Stimulated activated naive B cell treated with anti-CD40 and anti-IgM and Interleukin-4, amounts not matched to agents 10 μg/mL and 1 μg/mL and 100 μg/mL, for 72 hours (primary cell): ENCODE measurements around the gene SCP2.
"Not testable (repeated sequence)": the region's sequence is repeated elsewhere in the genome, so short reads cannot be mapped to it uniquely, and the experiment has no call there.

Experiments
- ATAC-seq, 2 donors: fragments of 150-1000 bp; cut with Tn5 transposase; replicated peaks; 2 replicates each; pipeline ENCODE4 v1.10.0; 2021; ENCODE audit warnings: moderate library complexity in 1 of 2
- DNase-seq: peaks from one replicate; pipeline ENCODE4 v3.0.0; 2021
- H3K27ac Mint-ChIP-seq: one replicate; pipeline ENCODE4 v1.8.0; 2022; ENCODE audit warnings: mild to moderate bottlenecking, mixed read lengths
- H3K27me3 Mint-ChIP-seq, 2 donors: one replicate each; pipeline ENCODE4 v1.8.0; 2022; ENCODE audit warnings: mixed read lengths in 2 of 2
- H3K36me3 Mint-ChIP-seq, 2 donors: one replicate each; pipeline ENCODE4 v1.8.0; 2022; ENCODE audit warnings: mixed read lengths in 2 of 2, mild to moderate bottlenecking in 1 of 2
- H3K4me1 Mint-ChIP-seq, 2 donors: one replicate each; pipeline ENCODE4 v1.8.0; 2022; ENCODE audit warnings: mixed read lengths in 2 of 2, mild to moderate bottlenecking in 1 of 2
- H3K4me3 Mint-ChIP-seq, 2 donors: one replicate each; pipeline ENCODE4 v1.8.0; 2022; ENCODE audit warnings: mild to moderate bottlenecking in 2 of 2, mixed read lengths in 2 of 2, moderate library complexity in 1 of 2
- H3K9me3 Mint-ChIP-seq, 2 donors: one replicate each; pipeline ENCODE4 v1.8.0; 2022; ENCODE audit warnings: mixed read lengths in 2 of 2, mild to moderate bottlenecking in 1 of 2

Gene SCP2

DNA sequence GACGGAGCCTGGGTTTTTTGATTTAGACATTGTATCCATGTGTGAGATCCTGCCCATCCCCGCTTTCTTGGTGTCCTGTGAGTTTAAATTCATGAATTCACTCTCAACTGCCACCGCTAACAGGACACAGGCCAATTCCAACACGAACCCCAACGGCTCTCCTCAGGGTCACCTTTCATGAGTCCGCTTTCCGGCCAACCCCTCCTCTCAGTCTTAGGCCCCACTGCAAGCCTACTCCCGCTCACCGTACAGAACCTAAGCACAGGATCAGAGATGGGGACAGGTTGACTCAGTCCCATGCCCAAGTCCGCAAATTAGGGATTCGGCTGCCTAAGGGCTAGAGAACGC is 238 bp upstream of the SCP2 start:
- no peak overlapping the region for H3K27ac Mint-ChIP-seq
- H3K4me1 Mint-ChIP-seq = peaks cover 5 to 17% of the 10 kb centered on the region in 2 donors
- no peaks in the 10 kb centered on the region for H3K9me3 Mint-ChIP-seq
- H3K36me3 Mint-ChIP-seq = no peaks in the 10 kb centered on the region
- H3K4me3 Mint-ChIP-seq = peak overlapping the region; percentile 78 to 87
- ATAC-seq (no peak), DNase-seq (no peak)
- H3K27me3 Mint-ChIP-seq = peaks cover 13 to 26% of the 10 kb centered on the region in 2 donors

DNA sequence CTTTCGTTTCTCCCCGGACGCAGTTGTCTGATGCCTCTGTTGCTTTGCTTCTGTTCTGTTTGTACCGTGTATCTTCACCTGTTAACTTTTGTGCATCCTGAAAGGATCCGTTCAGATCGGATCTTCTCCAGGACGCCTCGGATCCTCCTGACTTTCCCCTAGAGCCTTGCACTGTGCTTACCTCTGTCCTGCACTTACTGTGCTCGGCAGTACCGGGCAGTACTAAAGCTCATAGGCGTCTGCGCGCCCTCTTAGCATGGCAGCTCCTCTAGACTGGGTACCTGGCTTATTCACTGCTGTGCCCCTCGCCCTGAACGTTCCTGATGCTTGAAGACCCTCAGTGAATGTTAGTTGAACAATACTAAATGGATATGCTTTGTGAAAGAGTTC is 934 bp downstream of the SCP2 start:
- Mint-ChIP-seq H3K27me3 (peaks cover 13 to 26% of the 10 kb centered on the region in 2 donors), H3K9me3 (no peaks in the 10 kb centered on the region), H3K4me1 (peaks cover 5 to 16% of the 10 kb centered on the region in 2 donors), H3K27ac (peak overlapping the region; percentile 48), H3K4me3 (peak overlapping the region; percentile 78 to 87), H3K36me3 (no peaks in the 10 kb centered on the region)
- DNase-seq = no peak
- ATAC-seq = peak in 1 of 2 donors; percentile 20

DNA sequence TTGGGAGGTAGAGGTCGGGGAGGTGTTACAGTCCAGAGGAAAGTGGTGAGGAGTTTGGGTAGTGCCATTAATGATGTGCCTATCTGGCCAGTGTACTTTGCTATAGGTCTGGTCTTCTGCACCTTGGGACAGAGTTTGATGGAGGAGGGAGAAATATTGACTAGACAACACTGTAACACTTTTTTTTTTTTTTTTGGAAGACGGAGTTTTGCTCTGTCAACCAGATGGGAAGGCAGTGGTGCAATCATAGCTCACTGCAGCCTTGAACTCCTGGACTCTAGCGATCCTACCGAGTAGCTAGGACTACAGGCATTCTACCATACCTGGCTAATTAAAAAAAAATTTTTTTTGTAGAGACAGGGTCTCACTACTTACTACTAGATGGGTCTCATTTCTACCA is 1.9 kb downstream of the SCP2 start:
- H3K4me3 Mint-ChIP-seq = no peak overlapping the region
- H3K9me3 Mint-ChIP-seq = no peaks in the 10 kb centered on the region
- H3K4me1 Mint-ChIP-seq = peaks cover 5 to 16% of the 10 kb centered on the region in 2 donors
- DNase-seq (no peak), ATAC-seq (no peak)
- H3K27me3 Mint-ChIP-seq = peaks cover 13 to 26% of the 10 kb centered on the region in 2 donors
- no peak overlapping the region for H3K27ac Mint-ChIP-seq
- no peaks in the 10 kb centered on the region for H3K36me3 Mint-ChIP-seq

DNA sequence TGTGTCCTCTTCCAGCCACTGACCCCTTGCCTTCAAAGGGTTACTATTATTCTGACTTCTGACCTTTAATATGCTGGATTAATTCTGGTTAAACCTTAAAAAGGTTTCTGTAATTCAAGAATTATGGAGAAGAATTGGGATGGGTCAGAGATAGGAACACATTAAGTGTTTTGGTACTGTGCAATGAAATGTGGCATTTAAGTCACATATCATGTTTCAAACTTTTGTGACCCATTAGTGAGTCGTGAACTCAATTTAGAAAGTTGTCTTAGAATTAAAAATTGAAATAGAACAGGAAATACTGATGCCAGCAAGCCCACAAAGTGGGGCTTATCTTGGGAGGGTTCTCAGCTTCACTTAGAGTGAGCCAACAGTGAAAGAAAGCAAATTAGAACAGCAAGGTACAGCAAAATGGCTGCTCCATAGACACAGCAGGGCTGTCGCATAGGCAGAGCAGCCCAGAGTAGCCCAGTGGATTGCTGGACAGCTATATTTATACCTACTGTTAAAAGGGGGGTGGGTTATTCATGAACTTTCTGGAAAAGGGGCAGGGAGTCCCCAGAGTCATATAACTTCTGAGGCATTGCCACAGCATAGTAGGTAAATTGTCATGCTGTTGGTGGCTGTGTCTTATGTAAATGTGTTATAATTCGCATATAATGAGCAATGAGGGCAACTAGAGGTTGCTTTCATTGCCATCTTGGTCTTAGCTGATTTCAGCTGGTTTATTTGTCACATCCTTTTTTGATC is 10.5 kb downstream of the SCP2 start:
- peaks cover 0 to 6% of the 10 kb centered on the region in 2 donors for H3K27me3 Mint-ChIP-seq
- no peak for ATAC-seq
- H3K4me1 Mint-ChIP-seq = no peaks in the 10 kb centered on the region
- no peak overlapping the region for H3K27ac Mint-ChIP-seq
- no peaks in the 10 kb centered on the region for H3K36me3 Mint-ChIP-seq
- H3K9me3 Mint-ChIP-seq = no peaks in the 10 kb centered on the region
- no peak for DNase-seq
- H3K4me3 Mint-ChIP-seq = no peak overlapping the region

DNA sequence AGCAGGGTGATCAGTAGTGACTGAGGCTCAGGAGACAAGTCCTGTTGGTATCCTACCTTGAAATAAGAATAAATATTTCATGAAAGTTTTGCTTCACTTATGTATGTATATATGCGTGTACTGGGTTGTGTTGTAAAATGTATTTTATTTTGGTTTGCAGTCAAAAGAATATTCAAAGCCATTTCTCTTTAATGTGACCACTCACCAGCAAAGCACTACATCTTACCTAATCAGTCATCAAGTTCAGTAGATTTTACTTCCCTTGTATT is 11.0 kb downstream of the SCP2 start:
- H3K4me1 Mint-ChIP-seq = no peaks in the 10 kb centered on the region
- no peak overlapping the region for H3K4me3 Mint-ChIP-seq
- no peak for DNase-seq
- H3K36me3 Mint-ChIP-seq = no peaks in the 10 kb centered on the region
- peaks cover 0 to 6% of the 10 kb centered on the region in 2 donors for H3K27me3 Mint-ChIP-seq
- no peak overlapping the region for H3K27ac Mint-ChIP-seq
- H3K9me3 Mint-ChIP-seq = no peaks in the 10 kb centered on the region
- ATAC-seq = no peak

DNA sequence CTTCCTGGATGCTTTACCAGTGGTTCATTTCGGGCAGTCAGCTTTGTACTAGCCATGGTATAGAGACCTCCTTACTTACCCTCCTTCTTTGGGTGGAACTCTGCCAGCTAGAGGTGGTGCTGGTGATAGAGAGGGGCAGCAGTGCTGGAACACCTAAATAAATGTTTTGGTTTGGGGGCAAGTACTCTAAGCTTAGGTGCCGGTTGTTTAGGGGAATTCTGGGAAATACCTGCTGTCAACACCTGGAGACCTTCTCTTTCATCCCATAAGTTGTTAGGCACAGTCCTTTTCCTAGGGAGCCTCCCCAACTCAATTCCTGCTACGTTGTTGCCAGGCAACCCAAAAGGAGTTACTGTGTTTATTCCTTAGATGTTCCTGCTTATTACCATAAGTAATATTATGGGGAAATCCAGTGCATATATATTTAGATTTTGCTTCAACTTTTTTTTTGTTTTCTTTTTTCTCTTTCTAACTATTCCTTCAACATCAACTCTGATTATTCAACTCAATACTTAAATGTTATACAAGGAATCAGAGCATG is 16.9 kb downstream of the SCP2 start:
- DNase-seq (no peak), ATAC-seq (no peak)
- Mint-ChIP-seq H3K36me3 (peaks cover 0 to 2% of the 10 kb centered on the region in 2 donors), H3K9me3 (no peaks in the 10 kb centered on the region), H3K27ac (no peak overlapping the region), H3K27me3 (peaks cover 0 to 6% of the 10 kb centered on the region in 2 donors), H3K4me3 (no peak overlapping the region), H3K4me1 (no peaks in the 10 kb centered on the region)

DNA sequence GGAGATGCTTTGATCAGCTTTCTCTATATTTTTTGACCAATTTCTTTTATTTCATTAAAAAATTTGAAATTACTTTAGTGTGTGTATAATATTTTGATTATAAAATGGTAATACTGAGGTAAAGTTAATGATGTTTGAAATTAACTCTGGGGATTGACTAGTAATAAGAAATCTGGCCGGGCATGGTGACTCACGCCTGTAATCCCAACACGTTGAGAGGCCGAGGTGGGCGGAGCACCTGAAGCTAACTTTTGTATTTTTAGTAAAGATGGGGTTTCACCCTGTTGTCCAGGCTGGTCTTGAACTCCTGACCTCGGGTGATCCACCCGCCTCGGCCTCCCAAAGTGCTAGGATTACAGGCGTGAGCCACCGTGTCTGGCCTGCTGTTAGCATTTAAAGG is 17.5 kb downstream of the SCP2 start:
- H3K4me3 Mint-ChIP-seq = no peak overlapping the region
- DNase-seq (no peak), ATAC-seq (no peak)
- peaks cover 2 to 4% of the 10 kb centered on the region in 2 donors for H3K9me3 Mint-ChIP-seq
- H3K27me3 Mint-ChIP-seq = peaks cover 0 to 6% of the 10 kb centered on the region in 2 donors
- peaks cover 6% of the 10 kb centered on the region in 2 donors for H3K36me3 Mint-ChIP-seq
- no peak overlapping the region for H3K27ac Mint-ChIP-seq
- H3K4me1 Mint-ChIP-seq = no peaks in the 10 kb centered on the region

DNA sequence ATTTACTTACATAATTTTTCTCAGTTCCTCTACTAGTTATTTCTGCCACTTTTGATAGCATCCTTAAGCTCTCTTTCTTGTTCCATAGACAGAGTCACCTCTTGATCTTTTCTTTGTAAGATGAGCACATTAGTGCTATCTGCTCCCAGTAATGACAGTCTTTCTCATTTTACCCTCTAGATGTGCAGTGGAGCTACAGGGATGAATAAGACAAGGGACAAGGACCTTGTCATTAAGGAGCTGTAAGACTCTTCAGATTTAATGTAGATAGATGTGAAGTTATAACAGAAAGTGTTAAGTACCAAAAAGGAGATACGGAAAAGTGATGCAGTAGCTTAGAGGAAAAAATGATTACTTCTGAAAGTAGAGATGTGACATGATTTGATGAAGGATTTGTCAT is 20.4 kb downstream of the SCP2 start:
- Mint-ChIP-seq H3K4me1 (no peaks in the 10 kb centered on the region), H3K36me3 (peaks cover 6 to 8% of the 10 kb centered on the region in 2 donors), H3K27ac (no peak overlapping the region), H3K27me3 (no peaks in the 10 kb centered on the region), H3K9me3 (peaks cover 3 to 5% of the 10 kb centered on the region in 2 donors), H3K4me3 (no peak overlapping the region)
- no peak for DNase-seq
- no peak for ATAC-seq

DNA sequence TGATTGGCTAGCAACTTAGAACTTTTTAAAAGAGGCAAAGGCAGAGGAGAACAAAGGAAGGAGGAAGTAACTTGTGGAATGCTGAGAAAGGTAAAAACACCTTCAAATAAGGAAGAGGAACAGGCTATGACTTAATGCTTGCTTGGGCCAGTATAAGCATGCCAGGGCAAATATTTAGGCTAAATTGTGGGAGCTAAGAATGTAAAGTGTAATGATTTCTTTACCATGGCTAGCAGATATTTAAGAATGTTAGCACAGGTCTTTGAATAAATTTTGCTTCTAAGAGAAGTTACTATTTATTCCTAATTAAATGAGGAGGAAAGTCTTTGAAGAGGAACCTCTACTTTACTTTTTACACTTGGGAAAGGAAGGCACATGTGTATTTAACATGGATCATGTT is 22.5 kb downstream of the SCP2 start:
- not testable (repeated sequence) for DNase-seq, H3K9me3 Mint-ChIP-seq, H3K27me3 Mint-ChIP-seq, H3K27ac Mint-ChIP-seq, ATAC-seq, H3K4me1 Mint-ChIP-seq, H3K4me3 Mint-ChIP-seq, H3K36me3 Mint-ChIP-seq

DNA sequence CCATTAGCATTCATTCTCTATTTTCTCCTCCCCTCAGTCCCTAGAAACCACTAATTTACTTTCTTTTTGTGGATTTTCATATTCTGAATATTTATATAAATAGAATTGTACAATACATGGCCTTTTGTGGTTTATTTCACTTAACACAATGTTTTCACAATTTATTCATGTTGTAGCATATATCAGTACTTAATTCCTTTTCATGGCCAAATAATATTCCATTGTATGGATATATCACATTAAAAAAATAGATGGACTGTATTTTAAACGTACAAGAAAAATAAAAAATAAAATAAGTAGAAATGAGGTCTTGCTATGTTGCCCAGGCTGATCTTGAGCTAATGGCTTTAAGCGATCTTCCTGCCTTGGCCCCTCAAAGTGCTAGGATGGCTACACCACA is 25.0 kb downstream of the SCP2 start:
- H3K4me1 Mint-ChIP-seq = no peaks in the 10 kb centered on the region
- peaks cover 3 to 5% of the 10 kb centered on the region in 2 donors for H3K9me3 Mint-ChIP-seq
- H3K27me3 Mint-ChIP-seq = no peaks in the 10 kb centered on the region
- H3K27ac Mint-ChIP-seq = no peak overlapping the region
- ATAC-seq = no peak
- no peak overlapping the region for H3K4me3 Mint-ChIP-seq
- DNase-seq = no peak
- H3K36me3 Mint-ChIP-seq = peaks cover 5 to 9% of the 10 kb centered on the region in 2 donors

DNA sequence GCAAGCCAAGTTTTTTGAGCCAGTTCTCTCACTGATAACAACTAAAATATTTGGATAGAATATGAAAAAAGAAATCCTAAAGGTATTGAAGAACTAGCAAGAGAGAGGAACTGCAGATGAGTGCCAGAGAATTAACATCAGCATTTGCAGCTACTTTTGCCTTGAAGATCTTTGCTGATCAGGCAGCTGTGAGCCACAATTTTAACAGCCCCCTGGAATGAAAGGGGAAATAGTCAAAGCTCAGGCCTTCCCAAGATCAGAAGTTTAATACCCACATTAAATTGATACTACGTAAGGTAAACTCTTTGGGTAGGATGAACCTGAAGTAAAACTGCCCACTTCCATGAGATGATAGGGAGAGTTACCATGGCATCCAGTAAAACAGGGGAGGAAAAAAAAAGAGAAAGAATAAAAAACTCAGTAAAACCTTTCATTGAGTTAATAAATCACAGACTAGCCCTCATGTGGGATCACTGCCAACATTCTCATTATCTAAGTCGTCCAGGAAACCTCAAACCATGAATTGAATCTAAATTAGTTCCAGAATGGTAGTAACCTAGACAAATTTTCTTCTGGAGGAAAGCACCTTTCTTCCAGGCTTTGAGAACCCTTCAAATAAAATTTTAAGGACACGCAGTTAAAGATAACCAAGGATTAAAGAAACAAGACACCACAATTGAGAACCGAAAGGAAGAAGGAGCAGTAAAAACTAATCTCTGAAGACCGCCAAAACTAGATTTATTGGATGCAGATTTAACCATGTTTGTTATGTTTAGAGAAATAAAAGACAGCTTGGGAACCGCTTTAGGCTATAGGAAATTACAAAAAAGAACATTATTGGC is 28.3 kb downstream of the SCP2 start:
- Mint-ChIP-seq H3K9me3 (no peaks in the 10 kb centered on the region), H3K27ac (no peak overlapping the region), H3K4me1 (no peaks in the 10 kb centered on the region), H3K4me3 (no peak overlapping the region), H3K27me3 (no peaks in the 10 kb centered on the region), H3K36me3 (peaks cover 0 to 3% of the 10 kb centered on the region in 2 donors)
- DNase-seq (no peak), ATAC-seq (no peak)

DNA sequence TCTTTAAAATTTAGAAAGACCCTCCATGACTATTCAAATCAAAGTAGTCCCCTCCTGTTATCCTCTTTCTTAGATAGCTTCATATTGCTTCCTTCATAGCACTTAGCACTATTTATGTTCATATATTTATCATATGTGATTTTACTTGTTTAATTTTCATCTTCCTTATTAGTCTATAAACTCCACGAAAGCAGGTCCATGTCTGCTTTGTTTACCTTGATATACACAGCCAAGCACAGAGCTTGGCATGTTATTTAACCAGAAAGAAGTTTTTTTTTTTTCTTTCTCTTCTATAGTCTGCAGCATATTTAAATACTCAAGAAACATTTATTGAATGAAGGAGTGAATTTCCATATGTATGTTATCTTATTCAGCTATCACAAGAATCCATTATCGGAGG is 36.0 kb downstream of the SCP2 start:
- no peak for DNase-seq
- peaks cover 1 to 2% of the 10 kb centered on the region in 2 donors for H3K36me3 Mint-ChIP-seq
- no peak overlapping the region for H3K4me3 Mint-ChIP-seq
- no peaks in the 10 kb centered on the region for H3K9me3 Mint-ChIP-seq
- no peaks in the 10 kb centered on the region for H3K27me3 Mint-ChIP-seq
- no peak for ATAC-seq
- no peak overlapping the region for H3K27ac Mint-ChIP-seq
- no peaks in the 10 kb centered on the region for H3K4me1 Mint-ChIP-seq

DNA sequence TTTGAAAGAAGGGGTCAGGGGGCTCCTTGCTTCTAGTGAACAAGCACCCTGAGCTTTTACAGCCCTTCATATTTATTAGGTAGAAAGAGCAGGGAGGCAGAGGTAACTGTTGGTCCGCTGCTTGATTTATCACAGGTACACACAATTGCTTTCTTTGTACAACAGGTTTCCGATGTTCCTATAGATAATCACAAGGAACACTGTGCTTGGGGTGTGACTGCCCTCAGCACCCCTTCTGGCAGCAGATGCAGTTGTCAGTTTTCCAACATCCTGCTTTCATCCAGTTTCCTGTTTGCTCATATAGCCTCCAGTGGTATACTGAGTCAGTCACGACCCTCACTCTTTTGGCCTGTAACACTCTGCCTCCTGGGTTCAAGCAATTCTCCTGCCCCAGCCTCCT is 40.6 kb downstream of the SCP2 start:
- H3K4me1 Mint-ChIP-seq = no peaks in the 10 kb centered on the region
- H3K36me3 Mint-ChIP-seq = peaks cover 0 to 3% of the 10 kb centered on the region in 2 donors
- no peaks in the 10 kb centered on the region for H3K9me3 Mint-ChIP-seq
- DNase-seq (no peak), ATAC-seq (no peak)
- no peak overlapping the region for H3K27ac Mint-ChIP-seq
- no peak overlapping the region for H3K4me3 Mint-ChIP-seq
- no peaks in the 10 kb centered on the region for H3K27me3 Mint-ChIP-seq

DNA sequence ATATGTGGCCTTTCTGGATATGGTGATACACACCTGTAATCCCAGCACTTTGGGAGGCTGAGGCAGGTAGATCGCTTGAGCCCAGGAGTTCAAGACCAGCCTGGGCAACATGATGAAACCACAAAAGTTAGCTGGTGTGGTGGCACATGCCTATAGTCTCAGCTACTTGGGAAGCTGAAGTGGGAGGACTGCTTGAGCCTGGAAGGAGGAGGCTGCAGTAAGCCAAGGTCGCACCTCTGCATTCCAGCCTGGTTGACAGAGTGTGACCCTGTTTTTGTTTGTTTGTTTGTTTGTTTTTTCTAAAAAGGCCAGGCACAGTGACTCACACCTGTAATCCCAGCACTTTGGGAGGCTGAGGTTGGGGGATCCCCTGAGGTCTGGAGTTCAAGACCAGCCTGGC is 42.2 kb downstream of the SCP2 start:
- not testable (repeated sequence) for H3K27ac Mint-ChIP-seq, H3K27me3 Mint-ChIP-seq, ATAC-seq

DNA sequence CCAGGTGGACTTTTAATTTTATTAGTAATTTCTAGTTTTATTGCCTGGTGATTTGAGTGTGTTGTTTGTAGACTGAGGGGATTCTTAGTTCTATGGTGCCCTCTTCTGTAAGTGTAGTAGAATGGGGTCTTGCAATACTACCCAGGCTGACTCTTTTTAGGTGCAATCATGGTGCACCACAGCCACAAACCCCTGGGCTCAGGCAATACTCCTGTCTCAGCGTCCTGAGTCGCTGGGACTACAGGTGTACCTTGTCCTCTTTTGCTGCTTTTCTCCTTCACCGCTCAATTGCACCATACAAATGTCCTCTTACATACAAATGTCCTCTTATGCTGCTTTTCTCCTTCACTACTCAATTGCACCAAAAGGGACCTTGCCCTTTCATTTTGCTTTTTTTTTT is 43.1 kb downstream of the SCP2 start:
- no peak for ATAC-seq
- no peak overlapping the region for H3K27ac Mint-ChIP-seq
- H3K27me3 Mint-ChIP-seq = no peaks in the 10 kb centered on the region
- no peak overlapping the region for H3K4me3 Mint-ChIP-seq
- no peak for DNase-seq
- H3K9me3 Mint-ChIP-seq = no peaks in the 10 kb centered on the region
- no peaks in the 10 kb centered on the region for H3K4me1 Mint-ChIP-seq
- peaks cover 0 to 3% of the 10 kb centered on the region in 2 donors for H3K36me3 Mint-ChIP-seq

More for the DNA sequence above, 42.2 kb downstream of the SCP2 start:
- H3K4me3 Mint-ChIP-seq, DNase-seq, H3K4me1 Mint-ChIP-seq, H3K36me3 Mint-ChIP-seq, H3K9me3 Mint-ChIP-seq: not testable (repeated sequence)
